ENCODE data around the gene CCDC88C. TPM values are rescaled to one million over a fixed set of nuclear protein-coding genes. Genes with fewer than 3 reads are reported as not detected.

Gene CCDC88C
- total RNA-seq (1 to 10 TPM; 2.4 to 8.4 (median 4.9) TPM), polyA plus RNA-seq (1 to 10 TPM; 2.2 to 5.5 TPM)
- long read RNA-seq, donor 1, partial matches to known transcripts = 1 of 2 reads
- long read RNA-seq, donor 1, other reads (novel, unspliced or antisense) = 0 of 2 reads
- long read RNA-seq, donor 2, partial matches to known transcripts = 2 of 4 reads
- long read RNA-seq, donor 2, other reads (novel, unspliced or antisense) = 2 of 4 reads
- long read RNA-seq, donor 3, partial matches to known transcripts = 3 of 4 reads
- long read RNA-seq, donor 3, other reads (novel, unspliced or antisense) = 1 of 4 reads

GRCh38 chr14:91417120-91417982, at the start of gene CCDC88C:
CCDC88C (minus strand) TSS chr14:91417820; CDS start chr14:91417690, 130 bp downstream.
- WGBS, 2 donors = 0 to 1% methylated on average over 68 to 103 of the region's 103 CpGs
- peak; percentile 38 to 83 (median 64) for ATAC-seq
- peak within 1 kb of the TSS in 9 of 10 donors; percentile 35 to 90 (median 76) for H3K27ac ChIP-seq
- H3K27me3 ChIP-seq = peaks cover 0 to 32% (median 17%) of the 10 kb centered on the region in 7 donors
- peaks cover 0 to 3% (median 0%) of the 10 kb centered on the region in 9 donors for H3K36me3 ChIP-seq
- peaks cover 3 to 52% (median 23%) of the 10 kb centered on the region in 9 donors for H3K4me1 ChIP-seq
- H3K4me3 ChIP-seq = peak within 1 kb of the TSS; percentile 31 to 84 (median 68)
- intact Hi-C loops (cut with DNase I) = loop anchor here in 6 of 10 donors (5.0 to 10.0 kb wide), 6 partner anchors 40 to 243 kb away; no protein-coding TSS in a partner anchor
- TF ChIP-seq CTCF (IDR thresholded peaks at IDR 0.05) = peak in 1 of 9 donors; percentile 19
- DNase-seq = peak; percentile 46 to 68
- H3K9me3 ChIP-seq = no peaks in the 10 kb centered on the region

- H3K4me1 ChIP-seq = no peaks in the 10 kb centered on the region
- intact Hi-C loops (cut with DNase I) = no loop called here
- H3K27me3 ChIP-seq = no peaks in the 10 kb centered on the region
- 60 to 67% methylated on average over 4 of the region's 4 CpGs for WGBS, 2 donors
- H3K36me3 ChIP-seq = peaks cover 0 to 100% (median 55%) of the 10 kb centered on the region in 9 donors
- no peaks in the 10 kb centered on the region for H3K9me3 ChIP-seq
- TF ChIP-seq CTCF (IDR thresholded peaks at IDR 0.05) = no peak
- H3K4me3 ChIP-seq = no peak overlapping the region
- peak overlapping the region in 1 of 10 donors; percentile 8 for H3K27ac ChIP-seq
- no peak for ATAC-seq
- DNase-seq = no peak
Measured at GRCh38 chr14:91466192-91466591, 48.6 kb upstream of the CCDC88C start.

GRCh38 chr14:91464615-91465205, 47.1 kb upstream of the CCDC88C start:
- H3K4me1 ChIP-seq = no peaks in the 10 kb centered on the region
- no peak for ATAC-seq
- no peak overlapping the region for H3K27ac ChIP-seq
- intact Hi-C loops (cut with DNase I) = no loop called here
- peaks cover 0 to 100% (median 58%) of the 10 kb centered on the region in 9 donors for H3K36me3 ChIP-seq
- no peaks in the 10 kb centered on the region for H3K9me3 ChIP-seq
- TF ChIP-seq CTCF (IDR thresholded peaks at IDR 0.05) = no peak
- DNase-seq = no peak
- no peak overlapping the region for H3K4me3 ChIP-seq
- H3K27me3 ChIP-seq = no peaks in the 10 kb centered on the region
- 64 to 65% methylated on average over 3 of the region's 3 CpGs for WGBS, 2 donors

- no peak overlapping the region for H3K27ac ChIP-seq
- H3K4me3 ChIP-seq = no peak overlapping the region
- H3K4me1 ChIP-seq = no peaks in the 10 kb centered on the region
- DNase-seq (no peak), ATAC-seq (no peak)
- intact Hi-C loops (cut with DNase I) = no loop called here
- no peaks in the 10 kb centered on the region for H3K27me3 ChIP-seq
- TF ChIP-seq CTCF (IDR thresholded peaks at IDR 0.05) = no peak
- no peaks in the 10 kb centered on the region for H3K9me3 ChIP-seq
- peaks cover 0 to 98% (median 68%) of the 10 kb centered on the region in 9 donors for H3K36me3 ChIP-seq
- WGBS, 2 donors = 88 to 92% methylated on average over 5 of the region's 5 CpGs
Measured at GRCh38 chr14:91458612-91459011, 41.0 kb upstream of the CCDC88C start.

Data from heart right ventricle (tissue), 16 donors.